Progenitor cell of endocrine pancreas (in vitro differentiated cells): ENCODE data around the gene IGF2. TPM values are rescaled to one million over a fixed set of nuclear protein-coding genes. Genes with fewer than 3 reads are reported as not detected.

Experiments
- DNase-seq: peaks from one replicate; pipeline ENCODE4 v3.0.0; 2021; ENCODE audit warnings: low spot score; ENCODE audit not compliant: unreplicated experiment
- H3K27ac Mint-ChIP-seq: 2 replicates; pipeline ENCODE4 v1.8.0; 2021; ENCODE audit warnings: mild to moderate bottlenecking, moderate library complexity, mixed read lengths
- H3K27me3 Mint-ChIP-seq: 2 replicates; pipeline ENCODE4 v1.8.0; 2021; ENCODE audit warnings: mixed read lengths
- H3K36me3 Mint-ChIP-seq: 2 replicates; pipeline ENCODE4 v1.8.0; 2022; ENCODE audit warnings: mixed read lengths; ENCODE audit not compliant: insufficient read depth
- H3K4me1 Mint-ChIP-seq: 2 replicates; pipeline ENCODE4 v1.8.0; 2021; ENCODE audit warnings: low read depth, mixed read lengths
- H3K4me3 Mint-ChIP-seq: 2 replicates; pipeline ENCODE4 v1.8.0; 2021; ENCODE audit warnings: low read depth, mild to moderate bottlenecking, moderate library complexity, mixed read lengths
- H3K9me3 Mint-ChIP-seq: 2 replicates; pipeline ENCODE4 v1.8.0; 2021; ENCODE audit warnings: low read depth, mixed read lengths
- total RNA-seq: library from RNA; stranded (reverse); gene quantifications from 2 replicates; pipeline ENCODE4 v1.2.1, GENCODE V29; 2021
- TF ChIP-seq, protein P1 (sequence below): fragments of 200-600 bp; sonication (generic); IDR thresholded peaks from one replicate; pipeline ENCODE4 v1.5.0; 2021; ENCODE audit warnings: antibody characterized with exemption, mild to moderate bottlenecking; ENCODE audit not compliant: unreplicated experiment

Gene IGF2
- total RNA-seq, 1 donor from 2014 or later: 5,100 TPM

DNA sequence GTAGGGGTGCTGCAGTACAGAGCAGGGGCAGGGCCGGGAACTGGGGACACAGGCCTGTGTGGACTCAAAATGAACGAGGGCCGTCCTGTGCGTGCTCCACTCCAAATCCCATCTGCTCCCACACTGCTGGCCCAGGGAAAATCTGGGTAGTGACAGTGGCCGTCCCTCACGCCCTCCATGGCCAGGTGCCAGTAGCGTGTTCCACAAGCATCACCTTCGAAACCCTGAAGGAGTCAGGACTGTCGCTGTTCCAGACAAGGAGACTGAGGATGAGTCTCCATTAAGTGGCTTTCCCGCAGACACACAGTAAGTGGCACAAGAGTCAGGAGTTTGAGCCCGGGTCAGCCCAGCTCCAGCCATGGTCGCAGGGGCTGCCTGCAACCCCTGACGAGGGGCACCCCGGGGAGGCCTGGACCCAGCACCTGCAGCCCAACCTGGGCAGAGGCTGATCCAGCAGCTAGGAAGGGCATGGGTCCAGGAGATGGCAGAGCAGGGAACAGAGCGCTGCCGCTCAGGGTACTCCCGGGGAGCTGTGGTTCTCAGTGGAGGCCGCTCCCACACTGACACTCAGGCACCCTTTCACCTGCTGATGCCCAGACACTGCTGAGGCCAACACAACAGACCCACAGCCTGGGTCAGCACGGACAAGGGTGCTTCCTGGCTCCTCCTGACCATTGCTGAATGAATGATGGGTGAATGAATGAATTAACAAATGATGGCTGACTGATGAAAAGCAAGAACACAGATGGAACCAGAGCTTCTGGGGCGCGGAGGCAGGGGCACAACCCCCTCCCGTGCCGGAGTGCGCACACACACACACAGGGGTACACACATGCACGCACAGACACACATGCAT, 35.3 kb downstream of the IGF2 start:
- H3K9me3 Mint-ChIP-seq: no peaks in the 10 kb centered on the region
- H3K27ac Mint-ChIP-seq: no peak overlapping the region
- no peaks in the 10 kb centered on the region for H3K4me1 Mint-ChIP-seq
- H3K27me3 Mint-ChIP-seq: peaks cover 17% of the 10 kb centered on the region
- H3K36me3 Mint-ChIP-seq: no peaks in the 10 kb centered on the region
- DNase-seq: no peak
- TF ChIP-seq, protein P1, sequence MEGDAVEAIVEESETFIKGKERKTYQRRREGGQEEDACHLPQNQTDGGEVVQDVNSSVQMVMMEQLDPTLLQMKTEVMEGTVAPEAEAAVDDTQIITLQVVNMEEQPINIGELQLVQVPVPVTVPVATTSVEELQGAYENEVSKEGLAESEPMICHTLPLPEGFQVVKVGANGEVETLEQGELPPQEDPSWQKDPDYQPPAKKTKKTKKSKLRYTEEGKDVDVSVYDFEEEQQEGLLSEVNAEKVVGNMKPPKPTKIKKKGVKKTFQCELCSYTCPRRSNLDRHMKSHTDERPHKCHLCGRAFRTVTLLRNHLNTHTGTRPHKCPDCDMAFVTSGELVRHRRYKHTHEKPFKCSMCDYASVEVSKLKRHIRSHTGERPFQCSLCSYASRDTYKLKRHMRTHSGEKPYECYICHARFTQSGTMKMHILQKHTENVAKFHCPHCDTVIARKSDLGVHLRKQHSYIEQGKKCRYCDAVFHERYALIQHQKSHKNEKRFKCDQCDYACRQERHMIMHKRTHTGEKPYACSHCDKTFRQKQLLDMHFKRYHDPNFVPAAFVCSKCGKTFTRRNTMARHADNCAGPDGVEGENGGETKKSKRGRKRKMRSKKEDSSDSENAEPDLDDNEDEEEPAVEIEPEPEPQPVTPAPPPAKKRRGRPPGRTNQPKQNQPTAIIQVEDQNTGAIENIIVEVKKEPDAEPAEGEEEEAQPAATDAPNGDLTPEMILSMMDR: no peak
- H3K4me3 Mint-ChIP-seq: no peak overlapping the region

DNA sequence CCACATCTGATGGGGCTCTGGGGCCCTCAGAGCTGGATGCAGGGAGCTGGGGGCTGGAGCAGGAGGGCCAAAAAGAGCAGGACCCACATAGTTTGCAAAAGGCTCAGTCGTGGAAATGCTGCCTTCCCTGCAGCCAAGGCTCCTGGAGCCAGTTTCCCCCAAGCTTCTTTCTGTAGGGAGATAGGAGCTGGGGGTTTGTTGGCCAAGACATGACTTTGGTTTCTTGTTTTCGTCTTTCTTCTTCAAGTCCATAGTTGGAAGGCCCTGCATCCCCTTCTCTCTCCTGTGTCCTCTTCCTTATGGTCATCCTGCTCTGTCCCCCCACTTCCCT, 36.3 kb downstream of the IGF2 start:
- TF ChIP-seq, protein P1: no peak
- H3K27me3 Mint-ChIP-seq: peaks cover 17% of the 10 kb centered on the region
- no peaks in the 10 kb centered on the region for H3K4me1 Mint-ChIP-seq
- H3K9me3 Mint-ChIP-seq: no peaks in the 10 kb centered on the region
- no peak overlapping the region for H3K27ac Mint-ChIP-seq
- DNase-seq: no peak
- no peaks in the 10 kb centered on the region for H3K36me3 Mint-ChIP-seq
- no peak overlapping the region for H3K4me3 Mint-ChIP-seq

DNA sequence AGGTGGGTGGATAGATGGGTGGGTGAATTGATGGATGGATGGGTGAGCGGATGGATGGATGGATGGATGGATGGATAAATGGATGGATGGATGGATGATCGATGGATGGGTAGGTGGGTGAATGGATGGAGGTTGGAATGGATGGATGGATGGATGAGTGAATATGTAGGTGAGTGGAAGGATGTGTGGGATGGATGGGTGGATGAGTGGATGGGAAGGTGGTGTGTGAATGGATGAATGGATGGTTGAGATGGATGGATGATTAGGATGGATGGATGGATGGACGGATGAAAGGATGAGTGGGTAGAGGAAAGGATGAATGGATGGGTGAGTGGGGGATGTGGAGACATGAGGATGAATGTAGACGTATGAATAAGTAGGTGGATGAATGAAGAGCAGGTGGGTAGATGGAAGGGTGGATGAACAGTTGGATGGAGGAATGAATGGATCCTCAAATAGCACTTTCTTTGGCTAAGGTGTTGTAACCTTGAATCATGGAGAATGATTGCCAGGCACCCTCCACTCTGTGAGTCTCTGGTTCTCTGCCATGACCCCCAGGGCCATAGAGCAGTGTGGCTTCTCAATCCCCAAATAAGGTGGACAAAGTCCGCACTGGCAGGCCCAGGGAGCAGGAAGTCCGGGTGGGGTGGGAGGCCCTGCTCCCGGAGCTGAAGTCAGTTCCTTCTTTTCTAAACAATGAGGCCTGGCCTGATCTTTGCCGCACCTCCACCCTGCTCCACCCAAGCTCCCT, 36.9 kb downstream of the IGF2 start:
- DNase-seq: no peak
- Mint-ChIP-seq H3K9me3 (no peaks in the 10 kb centered on the region), H3K4me3 (no peak overlapping the region), H3K27ac (no peak overlapping the region), H3K36me3 (no peaks in the 10 kb centered on the region), H3K27me3 (peaks cover 17% of the 10 kb centered on the region), H3K4me1 (peaks cover under 1% of the 10 kb centered on the region)
- TF ChIP-seq, protein P1: no peak

DNA sequence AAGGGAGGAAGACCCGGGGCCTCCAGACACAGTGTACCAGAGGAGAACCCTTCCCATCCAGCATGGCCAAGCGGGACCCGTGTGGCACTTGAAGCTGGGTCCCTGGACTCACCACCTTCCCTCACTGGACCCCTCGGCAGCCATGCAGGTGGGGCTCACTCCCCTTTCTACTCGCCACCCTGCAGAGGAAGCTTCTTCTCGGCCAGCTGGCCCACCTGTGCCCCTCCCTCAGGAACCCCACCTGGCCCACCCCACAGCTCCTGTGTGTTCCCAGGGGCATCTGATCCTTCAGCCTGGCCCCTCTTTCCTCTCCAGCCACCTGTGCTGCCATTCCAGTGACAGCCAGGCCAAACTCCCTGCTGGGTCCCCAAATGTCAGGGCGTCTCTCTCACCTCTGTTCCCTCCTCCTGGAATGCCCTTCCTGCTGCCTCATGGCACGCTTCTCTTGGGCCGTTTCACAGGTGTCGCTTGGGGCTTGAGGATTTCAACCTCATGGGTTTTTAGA, 38.0 kb downstream of the IGF2 start:
- Mint-ChIP-seq H3K4me3 (no peak overlapping the region), H3K27ac (no peak overlapping the region), H3K36me3 (no peaks in the 10 kb centered on the region), H3K9me3 (no peaks in the 10 kb centered on the region), H3K4me1 (peaks cover 3% of the 10 kb centered on the region), H3K27me3 (peaks cover 20% of the 10 kb centered on the region)
- DNase-seq: no peak
- TF ChIP-seq, protein P1: no peak

DNA sequence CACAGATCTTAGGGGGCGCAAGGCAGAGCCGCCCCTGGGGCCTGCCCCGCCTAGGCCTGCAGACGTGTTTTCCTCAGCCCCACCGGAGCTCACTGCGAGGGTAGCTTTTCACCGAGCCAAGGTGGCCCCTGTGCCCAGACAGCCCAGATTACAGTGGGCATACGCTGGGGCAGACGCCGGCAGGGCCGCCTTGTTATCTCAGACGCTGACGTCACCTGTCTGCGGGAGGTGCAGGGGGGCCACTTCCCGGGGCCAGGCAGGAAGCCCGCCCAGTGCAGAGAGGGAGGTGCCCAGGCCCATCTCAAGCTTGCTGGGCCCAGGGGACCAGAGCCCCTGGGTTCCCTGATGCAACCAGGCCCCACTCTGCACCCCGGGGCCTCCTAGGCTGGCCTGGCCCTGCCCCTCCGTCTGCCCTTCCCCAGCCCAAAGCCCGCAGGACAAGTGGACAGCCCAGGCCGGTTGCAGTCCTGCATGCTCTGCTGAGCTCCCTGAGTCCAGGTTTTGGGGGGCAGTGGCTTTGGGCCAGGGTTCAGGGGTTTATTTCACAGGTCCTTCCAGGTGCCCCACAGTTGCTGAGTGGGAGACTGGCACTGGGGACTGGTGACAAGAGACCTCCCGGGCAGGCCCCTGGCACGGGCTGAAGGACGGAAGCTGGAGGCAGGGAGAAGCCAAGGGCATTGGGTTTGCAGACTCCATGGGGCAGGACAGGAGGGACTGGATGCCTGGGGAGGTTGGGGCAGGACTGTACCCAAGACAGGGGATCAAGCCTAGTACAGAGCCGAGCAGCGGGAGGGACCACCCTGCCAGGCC, 38.6 kb downstream of the IGF2 start:
- DNase-seq: no peak

More for the DNA sequence above, 38.6 kb downstream of the IGF2 start:
- Mint-ChIP-seq H3K4me3 (no peak overlapping the region), H3K4me1 (peaks cover 3% of the 10 kb centered on the region), H3K36me3 (no peaks in the 10 kb centered on the region), H3K27ac (no peak overlapping the region), H3K27me3 (peaks cover 20% of the 10 kb centered on the region), H3K9me3 (no peaks in the 10 kb centered on the region)
- TF ChIP-seq, protein P1: no peak
